WTC11 (cell line): ENCODE results near the gene PPP2R3A. TPM values are rescaled to one million over a fixed set of nuclear protein-coding genes. Genes with fewer than 3 reads are reported as not detected.

Experiments used
- ATAC-seq: fragments of 200-7000 bp; cut with Tn5 transposase; 2 replicates; pipeline ENCODE4 v1.10.0; 2021; ENCODE audit warnings: mild to moderate bottlenecking, moderate library complexity
- CTCF ChIA-PET: fragments of 300-600 bp; sonication (Branson Sonifier 250); formaldehyde crosslinking; loops from one replicate; lab custom pipeline; 2021; ENCODE audit warnings: antibody characterized with exemption; lab: Charles Lee
- POLR2A ChIA-PET: fragments of 350-600 bp; sonication (Branson Sonifier 250); formaldehyde crosslinking; loops from one replicate; lab custom pipeline; 2021; ENCODE audit warnings: antibody characterized with exemption; lab: Charles Lee
- DNase-seq: peaks from one replicate; pipeline ENCODE4 v3.0.0; 2021; ENCODE audit warnings: low spot score
- H3K27ac Mint-ChIP-seq: 2 replicates; pipeline ENCODE4 v1.8.0; 2021; ENCODE audit warnings: mixed read lengths
- H3K27me3 Mint-ChIP-seq: 2 replicates; pipeline ENCODE4 v1.8.0; 2021; ENCODE audit warnings: low read depth, mild to moderate bottlenecking, moderate library complexity, mixed read lengths
- H3K36me3 Mint-ChIP-seq: 2 replicates; pipeline ENCODE4 v1.8.0; 2021; ENCODE audit warnings: mixed read lengths
- H3K4me1 Mint-ChIP-seq: 2 replicates; pipeline ENCODE4 v1.8.0; 2022; ENCODE audit warnings: mixed read lengths
- H3K4me3 Mint-ChIP-seq: 2 replicates; pipeline ENCODE4 v1.8.0; 2021; ENCODE audit warnings: mild to moderate bottlenecking, moderate library complexity, mixed read lengths
- H3K9me3 Mint-ChIP-seq: 2 replicates; pipeline ENCODE4 v1.8.0; 2021; ENCODE audit warnings: mixed read lengths
- FOXJ3 ChIP-seq: sonication (generic); formaldehyde crosslinking; IDR thresholded peaks from 2 replicates; pipeline ENCODE4 v1.9.0; 2021; ENCODE audit warnings: missing genetic modification reagents, mild to moderate bottlenecking, borderline replicate concordance
- GTF2I ChIP-seq: fragments of 250-450 bp; sonication (Bioruptor Pico); conservative IDR thresholded peaks from 2 replicates; pipeline ENCODE4 v1.4.0; 2021; ENCODE audit warnings: mild to moderate bottlenecking
- HMGA2 ChIP-seq: fragments of 250-450 bp; sonication (Bioruptor Pico); IDR thresholded peaks from 2 replicates; pipeline ENCODE4 v1.4.0; 2021; ENCODE audit warnings: mild to moderate bottlenecking, moderate library complexity
- HMGXB4 ChIP-seq: sonication (generic); formaldehyde crosslinking; IDR thresholded peaks from 2 replicates; pipeline ENCODE4 v1.8.1; 2023; ENCODE audit warnings: mild to moderate bottlenecking, moderate library complexity, missing genetic modification reagents
- IRF2 ChIP-seq: sonication (generic); formaldehyde crosslinking; IDR thresholded peaks from 2 replicates; pipeline ENCODE4 v1.8.0; 2022; ENCODE audit warnings: low read depth, missing genetic modification reagents, borderline replicate concordance
- JAZF1 ChIP-seq: fragments of 250-450 bp; sonication (Bioruptor Pico); IDR thresholded peaks from 2 replicates; pipeline ENCODE4 v1.9.0; 2021; ENCODE audit warnings: moderate library complexity, mild to moderate bottlenecking, inconsistent platforms
- JUN ChIP-seq: sonication (generic); formaldehyde crosslinking; IDR thresholded peaks from 2 replicates; pipeline ENCODE4 v1.8.0; 2023; ENCODE audit warnings: mild to moderate bottlenecking, missing genetic modification reagents
- ZNF281 ChIP-seq: sonication (generic); formaldehyde crosslinking; IDR thresholded peaks from 2 replicates; pipeline ENCODE4 v1.8.0; 2023; ENCODE audit warnings: mild to moderate bottlenecking, missing genetic modification reagents
- ZNF317 ChIP-seq: sonication (generic); formaldehyde crosslinking; IDR thresholded peaks from 2 replicates; pipeline ENCODE4 v1.8.1; 2023; ENCODE audit warnings: low read depth, mild to moderate bottlenecking, moderate library complexity, missing genetic modification reagents, borderline replicate concordance
- ZNF423 ChIP-seq: fragments of 250-450 bp; sonication (Bioruptor Pico); IDR thresholded peaks from 2 replicates; pipeline ENCODE4 v2.1.2; 2022; ENCODE audit warnings: mild to moderate bottlenecking, moderate library complexity
- total RNA-seq: library from RNA; stranded (reverse); gene quantifications from 3 replicates; pipeline ENCODE4 v1.2.3, GENCODE V29; 2021
- TF ChIP-seq, protein P1 (sequence below): fragments of 250-450 bp; sonication (Bioruptor Pico); IDR thresholded peaks from 2 replicates; pipeline ENCODE4 v1.9.0; 2021; ENCODE audit warnings: mild to moderate bottlenecking
- TF ChIP-seq, protein P2 (sequence below): sonication (generic); formaldehyde crosslinking; IDR thresholded peaks from 2 replicates; pipeline ENCODE4 v1.8.0; 2022; ENCODE audit warnings: mild to moderate bottlenecking, missing genetic modification reagents
- TF ChIP-seq, protein P3 (sequence below): fragments of 250-450 bp; sonication (Bioruptor Pico); IDR thresholded peaks from 2 replicates; pipeline ENCODE4 v1.9.0; 2021; ENCODE audit warnings: mild to moderate bottlenecking, borderline replicate concordance

PPP2R3A gene
- total RNA-seq, 1 experiment from 2014 or later, result 13.1 TPM

DNA sequence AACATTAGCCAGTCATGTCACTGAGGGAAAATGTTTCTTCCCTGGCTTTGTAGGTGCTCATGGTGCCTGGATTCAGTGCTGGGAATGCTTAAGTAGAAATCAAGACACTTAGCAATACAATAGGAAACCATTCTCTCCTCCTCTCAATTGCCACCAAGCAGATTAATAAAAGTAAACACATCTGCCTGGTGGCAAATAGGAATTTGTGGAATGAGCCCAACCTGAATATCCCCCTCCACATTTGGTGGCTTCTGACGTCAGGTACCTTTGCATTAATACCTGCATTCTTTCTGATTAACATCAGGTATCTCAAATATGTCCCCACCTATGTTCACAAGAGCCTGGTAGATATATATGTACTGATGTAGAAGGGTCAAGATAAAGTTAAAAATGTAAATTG is 42.7 kb downstream of the PPP2R3A start (continued):
- TF ChIP-seq HMGXB4 (CRISPR knock-in tag) (no peak), FOXJ3 (CRISPR knock-in tag) (no peak)

DNA sequence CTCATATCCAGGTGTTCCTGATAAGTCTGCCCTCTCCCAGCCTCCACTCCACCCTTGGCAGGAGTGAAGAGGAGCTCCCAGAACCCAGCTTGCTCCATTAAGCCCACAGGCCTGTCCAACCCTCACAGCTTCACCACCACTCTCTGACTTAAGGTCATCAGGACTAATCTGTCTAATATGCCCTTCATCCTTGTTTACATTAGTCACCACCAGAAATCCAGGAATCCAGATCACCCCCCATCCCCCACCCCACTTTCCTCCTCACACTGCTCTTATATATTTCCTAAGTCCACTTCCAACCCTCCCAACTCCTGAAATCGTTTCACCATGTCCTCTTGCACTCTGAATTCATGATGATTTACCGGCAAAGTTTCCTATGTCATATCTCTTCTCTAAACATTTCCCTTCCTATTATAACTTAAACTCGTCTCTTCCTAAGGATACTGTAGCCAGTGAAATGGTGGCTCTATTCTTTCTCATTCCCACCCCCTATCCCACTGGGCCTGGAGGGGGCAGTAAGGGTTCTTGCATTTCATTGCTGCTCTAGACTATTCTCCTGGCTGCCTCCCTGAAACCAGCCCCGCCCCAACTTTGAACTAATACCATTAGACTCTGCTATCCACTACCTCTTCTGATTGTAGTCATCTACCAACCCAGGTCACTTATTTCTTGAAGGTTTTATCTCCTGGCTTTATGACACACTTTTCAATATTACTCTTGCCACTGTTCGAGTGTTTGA is 43.4 kb downstream of the PPP2R3A start:
- 0 out of 2 replicates have a peak, but pooled peaks cover 7% of the 10 kb centered on the region for H3K36me3 Mint-ChIP-seq
- peaks cover 8% of the 10 kb centered on the region for H3K9me3 Mint-ChIP-seq
- POLR2A ChIA-PET, result interaction anchor here (0.6 kb wide), 1 partner anchor 129 kb away, joined by 8 read pairs; no protein-coding TSS in a partner anchor
- peaks cover 28% of the 10 kb centered on the region for H3K4me1 Mint-ChIP-seq
- peak overlapping the region; percentile 43; the same call in 1 of the 2 replicates for H3K27ac Mint-ChIP-seq
- TF ChIP-seq, protein P1, sequence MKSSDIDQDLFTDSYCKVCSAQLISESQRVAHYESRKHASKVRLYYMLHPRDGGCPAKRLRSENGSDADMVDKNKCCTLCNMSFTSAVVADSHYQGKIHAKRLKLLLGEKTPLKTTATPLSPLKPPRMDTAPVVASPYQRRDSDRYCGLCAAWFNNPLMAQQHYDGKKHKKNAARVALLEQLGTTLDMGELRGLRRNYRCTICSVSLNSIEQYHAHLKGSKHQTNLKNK (CRISPR knock-in tag), result no peak
- TF ChIP-seq GTF2I (CRISPR knock-in tag) (no peak), JAZF1 (CRISPR knock-in tag) (no peak), HMGA2 (no peak), ZNF423 (no peak), ZNF317 (CRISPR knock-in tag) (no peak), JUN (CRISPR knock-in tag) (no peak), ZNF281 (no peak), IRF2 (CRISPR knock-in tag) (no peak)
- TF ChIP-seq, protein P2, sequence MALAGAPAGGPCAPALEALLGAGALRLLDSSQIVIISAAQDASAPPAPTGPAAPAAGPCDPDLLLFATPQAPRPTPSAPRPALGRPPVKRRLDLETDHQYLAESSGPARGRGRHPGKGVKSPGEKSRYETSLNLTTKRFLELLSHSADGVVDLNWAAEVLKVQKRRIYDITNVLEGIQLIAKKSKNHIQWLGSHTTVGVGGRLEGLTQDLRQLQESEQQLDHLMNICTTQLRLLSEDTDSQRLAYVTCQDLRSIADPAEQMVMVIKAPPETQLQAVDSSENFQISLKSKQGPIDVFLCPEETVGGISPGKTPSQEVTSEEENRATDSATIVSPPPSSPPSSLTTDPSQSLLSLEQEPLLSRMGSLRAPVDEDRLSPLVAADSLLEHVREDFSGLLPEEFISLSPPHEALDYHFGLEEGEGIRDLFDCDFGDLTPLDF (CRISPR knock-in tag), result no peak
- TF ChIP-seq, protein P3, sequence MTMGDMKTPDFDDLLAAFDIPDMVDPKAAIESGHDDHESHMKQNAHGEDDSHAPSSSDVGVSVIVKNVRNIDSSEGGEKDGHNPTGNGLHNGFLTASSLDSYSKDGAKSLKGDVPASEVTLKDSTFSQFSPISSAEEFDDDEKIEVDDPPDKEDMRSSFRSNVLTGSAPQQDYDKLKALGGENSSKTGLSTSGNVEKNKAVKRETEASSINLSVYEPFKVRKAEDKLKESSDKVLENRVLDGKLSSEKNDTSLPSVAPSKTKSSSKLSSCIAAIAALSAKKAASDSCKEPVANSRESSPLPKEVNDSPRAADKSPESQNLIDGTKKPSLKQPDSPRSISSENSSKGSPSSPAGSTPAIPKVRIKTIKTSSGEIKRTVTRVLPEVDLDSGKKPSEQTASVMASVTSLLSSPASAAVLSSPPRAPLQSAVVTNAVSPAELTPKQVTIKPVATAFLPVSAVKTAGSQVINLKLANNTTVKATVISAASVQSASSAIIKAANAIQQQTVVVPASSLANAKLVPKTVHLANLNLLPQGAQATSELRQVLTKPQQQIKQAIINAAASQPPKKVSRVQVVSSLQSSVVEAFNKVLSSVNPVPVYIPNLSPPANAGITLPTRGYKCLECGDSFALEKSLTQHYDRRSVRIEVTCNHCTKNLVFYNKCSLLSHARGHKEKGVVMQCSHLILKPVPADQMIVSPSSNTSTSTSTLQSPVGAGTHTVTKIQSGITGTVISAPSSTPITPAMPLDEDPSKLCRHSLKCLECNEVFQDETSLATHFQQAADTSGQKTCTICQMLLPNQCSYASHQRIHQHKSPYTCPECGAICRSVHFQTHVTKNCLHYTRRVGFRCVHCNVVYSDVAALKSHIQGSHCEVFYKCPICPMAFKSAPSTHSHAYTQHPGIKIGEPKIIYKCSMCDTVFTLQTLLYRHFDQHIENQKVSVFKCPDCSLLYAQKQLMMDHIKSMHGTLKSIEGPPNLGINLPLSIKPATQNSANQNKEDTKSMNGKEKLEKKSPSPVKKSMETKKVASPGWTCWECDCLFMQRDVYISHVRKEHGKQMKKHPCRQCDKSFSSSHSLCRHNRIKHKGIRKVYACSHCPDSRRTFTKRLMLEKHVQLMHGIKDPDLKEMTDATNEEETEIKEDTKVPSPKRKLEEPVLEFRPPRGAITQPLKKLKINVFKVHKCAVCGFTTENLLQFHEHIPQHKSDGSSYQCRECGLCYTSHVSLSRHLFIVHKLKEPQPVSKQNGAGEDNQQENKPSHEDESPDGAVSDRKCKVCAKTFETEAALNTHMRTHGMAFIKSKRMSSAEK (CRISPR knock-in tag), result no peak
- CTCF ChIA-PET, result interaction anchor here (0.7 to 1.0 kb wide), 3 partner anchors 10 to 33 kb away, joined by 3 read pairs; no protein-coding TSS in a partner anchor
- no peaks in the 10 kb centered on the region for H3K27me3 Mint-ChIP-seq
- peak; percentile 18 for DNase-seq
- no peak overlapping the region for H3K4me3 Mint-ChIP-seq
- peak; percentile 55 for ATAC-seq
